CD14-positive monocyte (primary cell): Measurements from ENCODE around the gene COBLL1. TPM values are rescaled to one million over a fixed set of nuclear protein-coding genes. Genes with fewer than 3 reads are reported as not detected.

ENCODE experiments used
- DNase-seq, 3 donors: peaks; one replicate each; pipeline ENCODE4 v3.0.0-alpha.2; 2011 to 2022
- H2AFZ ChIP-seq: 2 replicates; pipeline ENCODE4 v1.6.0; 2012; ENCODE audit warnings: mild to moderate bottlenecking, low read depth, low read length, inconsistent platforms; ENCODE audit not compliant: insufficient read depth, poor library complexity, severe bottlenecking
- H3K27ac ChIP-seq, 2 donors: 1 replicate in 1 of 2; 2 replicates in 1 of 2; pipeline ENCODE4 v1.5.1; 2012 to 2013; ENCODE audit warnings: low read length in 2 of 2, control low read depth in 1 of 2, inconsistent platforms in 1 of 2, low read depth in 1 of 2, mild to moderate bottlenecking in 1 of 2
- H3K27me3 ChIP-seq, 2 donors: one replicate each; pipeline versions ENCODE4 v1.6.0 to v1.6.1; 2011 to 2013; ENCODE audit warnings: low read length in 2 of 2; ENCODE audit not compliant: control insufficient read depth in 2 of 2, insufficient read depth in 2 of 2
- H3K36me3 ChIP-seq, 2 donors: replicated peaks in 1 of 2; 1 replicate in 1 of 2; 2 replicates in 1 of 2; pipeline versions ENCODE4 v1.5.1 to v1.6.1; 2012 to 2013; ENCODE audit warnings: low read length in 2 of 2, control low read depth in 1 of 2, inconsistent platforms in 1 of 2, mild to moderate bottlenecking in 1 of 2; ENCODE audit not compliant: insufficient read depth in 2 of 2, control insufficient read depth in 1 of 2
- H3K4me1 ChIP-seq, 2 donors: 1 replicate in 1 of 2; 2 replicates in 1 of 2; pipeline versions ENCODE4 v1.5.1 to v1.6.1; 2012 to 2013; ENCODE audit warnings: low read length in 2 of 2, control low read depth in 1 of 2, inconsistent platforms in 1 of 2, mild to moderate bottlenecking in 1 of 2, moderate library complexity in 1 of 2; ENCODE audit not compliant: insufficient read depth in 2 of 2, control insufficient read depth in 1 of 2
- H3K4me2 ChIP-seq: replicated peaks from 2 replicates; pipeline ENCODE3; 2012; ENCODE audit warnings: low read length, moderate library complexity, mild to moderate bottlenecking; ENCODE audit not compliant: poor library complexity, severe bottlenecking; ENCODE audit errors: extremely low read depth
- H3K4me3 ChIP-seq, 3 experiments: fragments of 200-600 bp in 1 of 3; sonication (generic) in 1 of 3; replicated peaks in 1 of 3; 1 replicate in 2 of 3; 2 replicates in 1 of 3; pipeline ENCODE4 v1.5.1; 2011 to 2013; ENCODE audit warnings: low read length in 3 of 3, mild to moderate bottlenecking in 3 of 3, control low read depth in 2 of 3, low read depth in 2 of 3, inconsistent platforms in 1 of 3, moderate library complexity in 1 of 3
- H3K79me2 ChIP-seq: 2 replicates; pipeline ENCODE4 v1.6.0; 2012; ENCODE audit warnings: mild to moderate bottlenecking, control low read depth, inconsistent platforms, low read length, moderate library complexity; ENCODE audit not compliant: insufficient read depth
- H3K9ac ChIP-seq: 2 replicates; pipeline ENCODE4 v1.6.0; 2017; ENCODE audit warnings: low read length, mild to moderate bottlenecking; ENCODE audit not compliant: insufficient read depth, poor library complexity, severe bottlenecking
- H3K9me3 ChIP-seq, 2 donors: replicated peaks in 1 of 2; 1 replicate in 1 of 2; 2 replicates in 1 of 2; pipeline versions ENCODE4 v1.5.1 to v1.6.1; 2012 to 2013; ENCODE audit warnings: low read length in 2 of 2, control low read depth in 1 of 2; ENCODE audit not compliant: control insufficient read depth in 1 of 2, insufficient read depth in 1 of 2
- H4K20me1 ChIP-seq: 2 replicates; pipeline ENCODE4 v1.6.0; 2012; ENCODE audit warnings: mild to moderate bottlenecking, low read length, control low read depth, moderate library complexity; ENCODE audit not compliant: insufficient read depth
- H3K27ac Mint-ChIP-seq, 7 donors: one replicate each; pipeline ENCODE4 v1.8.0; 2020; ENCODE audit warnings: mild to moderate bottlenecking in 7 of 7, mixed read lengths in 7 of 7, moderate library complexity in 6 of 7, inconsistent platforms in 2 of 7
- H3K27me3 Mint-ChIP-seq, 3 donors: one replicate each; pipeline ENCODE4 v1.8.0; 2021 to 2022; ENCODE audit warnings: low read depth in 3 of 3, mild to moderate bottlenecking in 3 of 3, mixed read lengths in 3 of 3, moderate library complexity in 3 of 3, inconsistent platforms in 1 of 3
- H3K36me3 Mint-ChIP-seq, 2 donors: one replicate each; pipeline ENCODE4 v1.8.0; 2020; ENCODE audit warnings: mixed read lengths in 2 of 2, inconsistent platforms in 1 of 2, mild to moderate bottlenecking in 1 of 2
- H3K4me1 Mint-ChIP-seq: one replicate; pipeline ENCODE4 v1.8.0; 2020; ENCODE audit warnings: mild to moderate bottlenecking, mixed read lengths
- H3K4me3 Mint-ChIP-seq, 2 donors: one replicate each; pipeline ENCODE4 v1.8.0; 2020; ENCODE audit warnings: mild to moderate bottlenecking in 2 of 2, mixed read lengths in 2 of 2, moderate library complexity in 1 of 2
- H3K9me3 Mint-ChIP-seq, 7 donors: one replicate each; pipeline ENCODE4 v1.8.0; 2020 to 2022; ENCODE audit warnings: mixed read lengths in 7 of 7, mild to moderate bottlenecking in 6 of 7, moderate library complexity in 6 of 7, inconsistent platforms in 2 of 7
- WGBS: methylation state at CpG from one replicate; pipeline ENCODE4 v1.1.5; 2013; ENCODE audit warnings: missing lambda C conversion rate; ENCODE audit not compliant: insufficient coverage; 5-methylcytosine and 5-hydroxymethylcytosine counted together
- intact Hi-C, 2 donors: fragments of 100-400 bp; cut with micrococcal nuclease; formaldehyde crosslinking; loops; one replicate each; pipeline versions ENCODE4 v1.15.0 to v1.15.1; 2023
- polyA plus RNA-seq, 3 donors: library from polyadenylated mRNA; depleted of rRNA in 1 of 3; unstranded in 2 of 3; stranded (reverse) in 1 of 3; fragments of 300-500 nt in 2 of 3; fragments of >200 nt in 1 of 3; fragmentation: Illumina TruSeq in 2 of 3; gene quantifications; 1 replicate in 2 of 3; 2 replicates in 1 of 3; pipeline ENCODE4 v1.2.3, GENCODE V29; 2012 to 2021
- TF ChIP-seq, protein P1 (sequence below): fragments of 200-600 bp; IDR thresholded peaks from one replicate; pipeline ENCODE4 v1.8.0; 2022; ENCODE audit warnings: antibody characterized with exemption, mild to moderate bottlenecking

COBLL1 gene
- polyA plus RNA-seq, 3 donors: 0.18 to 0.54 (median 0.24) TPM

DNA sequence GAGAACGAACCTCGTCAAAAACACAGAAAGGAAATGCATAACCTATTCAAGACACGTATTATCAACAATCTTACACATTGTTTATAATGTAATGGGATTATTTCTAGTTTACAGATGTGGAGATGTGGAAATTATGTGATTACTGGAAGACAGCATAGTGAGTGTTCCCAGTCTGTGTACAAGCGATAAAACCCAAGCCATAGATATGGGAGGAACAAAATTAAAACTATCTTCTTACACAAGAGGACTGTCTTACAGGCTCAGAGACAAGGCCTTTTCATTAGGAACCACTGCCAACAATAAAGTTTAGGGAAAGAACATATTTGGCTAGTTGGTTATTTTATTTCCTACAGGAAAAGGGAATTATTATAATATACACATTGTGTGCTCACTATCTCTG is 20.3 kb downstream of the COBLL1 start:
- no peaks in the 10 kb centered on the region for H3K36me3 ChIP-seq
- WGBS: no CpG with 5 or more reads among the region's 4 CpGs
- H4K20me1 ChIP-seq: no peaks in the 10 kb centered on the region
- H3K27ac Mint-ChIP-seq: no peak overlapping the region
- intact Hi-C loops: no loop called here
- no peaks in the 10 kb centered on the region for H3K4me1 Mint-ChIP-seq
- H3K36me3 Mint-ChIP-seq: no peaks in the 10 kb centered on the region
- H3K4me3 Mint-ChIP-seq: no peak overlapping the region
- H2AFZ ChIP-seq: no peak overlapping the region
- H3K9me3 ChIP-seq: no peaks in the 10 kb centered on the region
- no peaks in the 10 kb centered on the region for H3K9me3 Mint-ChIP-seq
- DNase-seq: no peak
- H3K27ac ChIP-seq: no peak overlapping the region
- H3K4me3 ChIP-seq: no peak overlapping the region
- TF ChIP-seq, protein P1, sequence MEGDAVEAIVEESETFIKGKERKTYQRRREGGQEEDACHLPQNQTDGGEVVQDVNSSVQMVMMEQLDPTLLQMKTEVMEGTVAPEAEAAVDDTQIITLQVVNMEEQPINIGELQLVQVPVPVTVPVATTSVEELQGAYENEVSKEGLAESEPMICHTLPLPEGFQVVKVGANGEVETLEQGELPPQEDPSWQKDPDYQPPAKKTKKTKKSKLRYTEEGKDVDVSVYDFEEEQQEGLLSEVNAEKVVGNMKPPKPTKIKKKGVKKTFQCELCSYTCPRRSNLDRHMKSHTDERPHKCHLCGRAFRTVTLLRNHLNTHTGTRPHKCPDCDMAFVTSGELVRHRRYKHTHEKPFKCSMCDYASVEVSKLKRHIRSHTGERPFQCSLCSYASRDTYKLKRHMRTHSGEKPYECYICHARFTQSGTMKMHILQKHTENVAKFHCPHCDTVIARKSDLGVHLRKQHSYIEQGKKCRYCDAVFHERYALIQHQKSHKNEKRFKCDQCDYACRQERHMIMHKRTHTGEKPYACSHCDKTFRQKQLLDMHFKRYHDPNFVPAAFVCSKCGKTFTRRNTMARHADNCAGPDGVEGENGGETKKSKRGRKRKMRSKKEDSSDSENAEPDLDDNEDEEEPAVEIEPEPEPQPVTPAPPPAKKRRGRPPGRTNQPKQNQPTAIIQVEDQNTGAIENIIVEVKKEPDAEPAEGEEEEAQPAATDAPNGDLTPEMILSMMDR: no peak
- no peak overlapping the region for H3K4me2 ChIP-seq
- H3K27me3 ChIP-seq: no peaks in the 10 kb centered on the region
- no peak overlapping the region for H3K9ac ChIP-seq
- H3K27me3 Mint-ChIP-seq: no peaks in the 10 kb centered on the region
- no peaks in the 10 kb centered on the region for H3K4me1 ChIP-seq
- no peaks in the 10 kb centered on the region for H3K79me2 ChIP-seq

DNA sequence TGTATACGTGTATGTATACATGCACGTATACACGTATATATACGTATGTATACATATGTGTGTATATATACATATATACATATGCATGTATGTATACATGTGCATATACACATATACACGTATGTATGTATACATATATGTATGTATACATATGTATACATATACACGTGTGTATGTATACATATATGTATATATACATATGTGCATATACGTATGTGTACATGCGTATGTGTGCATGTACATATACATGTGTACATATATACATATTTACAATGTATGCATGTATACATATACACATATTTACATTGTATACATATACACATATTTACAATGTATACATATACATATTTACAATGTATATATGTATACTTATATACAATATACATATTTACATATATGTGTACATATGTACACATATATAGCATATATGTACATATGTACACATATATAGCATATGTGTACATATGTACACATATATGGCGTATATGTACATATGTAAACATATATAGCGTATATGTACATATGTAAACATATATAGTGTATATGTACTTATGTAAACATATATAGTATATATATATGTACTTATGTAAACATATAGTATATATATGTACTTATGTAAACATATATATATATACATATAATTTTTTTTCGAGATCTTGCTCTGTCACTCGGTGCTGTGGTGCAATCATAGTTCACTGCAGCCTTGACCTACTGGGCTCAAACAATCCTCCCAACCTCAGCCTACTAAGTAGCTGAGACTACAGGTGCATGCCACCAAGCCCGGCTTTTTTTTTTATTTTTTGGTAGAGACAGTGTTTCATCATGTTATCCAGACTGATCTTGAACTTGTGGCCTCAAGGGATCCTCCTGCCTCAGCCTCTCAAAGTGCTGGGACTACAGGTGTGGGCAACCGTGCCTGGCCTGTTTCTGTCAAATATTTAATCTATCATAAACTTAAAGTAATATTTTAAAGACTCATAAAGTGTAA is 23.2 kb downstream of the COBLL1 start:
- Histone ChIP-seq H3K79me2 (no peaks in the 10 kb centered on the region), H3K4me2 (no peak overlapping the region), H4K20me1 (no peaks in the 10 kb centered on the region), H3K4me3 (no peak overlapping the region), H3K9me3 (no peaks in the 10 kb centered on the region), H3K9ac (no peak overlapping the region), H3K27me3 (no peaks in the 10 kb centered on the region), H3K27ac (no peak overlapping the region), H3K4me1 (no peaks in the 10 kb centered on the region), H3K36me3 (no peaks in the 10 kb centered on the region), H2AFZ (no peak overlapping the region)
- intact Hi-C loops: no loop called here
- no peaks in the 10 kb centered on the region for H3K27me3 Mint-ChIP-seq
- WGBS: no CpG with 5 or more reads among the region's 14 CpGs
- H3K4me3 Mint-ChIP-seq: no peak overlapping the region
- H3K9me3 Mint-ChIP-seq: no peaks in the 10 kb centered on the region
- TF ChIP-seq, protein P1: no peak
- peaks cover 2% of the 10 kb centered on the region for H3K4me1 Mint-ChIP-seq
- H3K36me3 Mint-ChIP-seq: no peaks in the 10 kb centered on the region
- DNase-seq: no peak
- no peak overlapping the region for H3K27ac Mint-ChIP-seq
